HG03354 (cell line): ENCODE results near the gene SRMS.
"Not testable (repeated sequence)": the region's sequence is repeated elsewhere in the genome, so short reads cannot be mapped to it uniquely, and the experiment has no call there.

Source experiments
- ATAC-seq: cut with Tn5 transposase; IDR thresholded peaks from one replicate; pipeline ENCODE4 v1.9.1; 2021; ENCODE audit warnings: mild to moderate bottlenecking; ENCODE audit not compliant: unreplicated experiment, poor library complexity, severe bottlenecking

The SRMS gene

GRCh38 chr20:63566395-63567135, 19.0 kb upstream of the SRMS start:
- no peak for ATAC-seq

GRCh38 chr20:63565699-63566335, 18.3 kb upstream of the SRMS start:
- no peak for ATAC-seq

- no peak for ATAC-seq
Measured at GRCh38 chr20:63565021-63565698, 17.6 kb upstream of the SRMS start.

- no peak for ATAC-seq
Measured at GRCh38 chr20:63564036-63564810, 16.7 kb upstream of the SRMS start.

- no peak for ATAC-seq
Measured at GRCh38 chr20:63563225-63563935, 15.8 kb upstream of the SRMS start.

GRCh38 chr20:63562461-63563224, 15.1 kb upstream of the SRMS start:
- no peak for ATAC-seq

GRCh38 chr20:63561624-63562396, 14.3 kb upstream of the SRMS start:
- no peak for ATAC-seq

- ATAC-seq, result no peak
Measured at GRCh38 chr20:63560856-63561609, 13.5 kb upstream of the SRMS start.

GRCh38 chr20:63560333-63560805, 12.8 kb upstream of the SRMS start:
- no peak for ATAC-seq

GRCh38 chr20:63559485-63560332, 12.2 kb upstream of the SRMS start:
- ATAC-seq, result not testable (repeated sequence)

GRCh38 chr20:63558804-63559484, 11.4 kb upstream of the SRMS start:
- no peak for ATAC-seq

GRCh38 chr20:63557481-63557891, 9.9 kb upstream of the SRMS start:
- no peak for ATAC-seq

- ATAC-seq, result no peak
Measured at GRCh38 chr20:63556873-63557478, 9.4 kb upstream of the SRMS start.

- ATAC-seq, result no peak
Measured at GRCh38 chr20:63555661-63556381, 8.3 kb upstream of the SRMS start.
